HG03025 (cell line): ENCODE data around the gene PLEKHA8.

Source experiments
- ATAC-seq: cut with Tn5 transposase; IDR thresholded peaks from one replicate; pipeline ENCODE4 v1.9.1; 2021; ENCODE audit warnings: mild to moderate bottlenecking, moderate library complexity; ENCODE audit not compliant: unreplicated experiment, low FRiP score

PLEKHA8 gene

GRCh38 chr7:30139836-30140384 is 111.7 kb downstream of the PLEKHA8 start:
- no peak for ATAC-seq

- no peak for ATAC-seq
These were observed 112.2 kb downstream of the PLEKHA8 start for GRCh38 chr7:30140456-30140855.

- no peak for ATAC-seq
These were observed 114.5 kb downstream of the PLEKHA8 start for GRCh38 chr7:30142710-30143109.

GRCh38 chr7:30143748-30144251 is 115.6 kb downstream of the PLEKHA8 start:
- ATAC-seq: no peak

GRCh38 chr7:30144657-30145306 is 116.6 kb downstream of the PLEKHA8 start:
- ATAC-seq: no peak

- ATAC-seq: no peak
These were observed 117.3 kb downstream of the PLEKHA8 start for GRCh38 chr7:30145426-30145970.

- ATAC-seq: no peak
These were observed 118.0 kb downstream of the PLEKHA8 start for GRCh38 chr7:30146127-30146612.

- no peak for ATAC-seq
These were observed 119.0 kb downstream of the PLEKHA8 start for GRCh38 chr7:30147223-30147622.

GRCh38 chr7:30147785-30148184 is 119.6 kb downstream of the PLEKHA8 start:
- no peak for ATAC-seq

- no peak for ATAC-seq
These were observed 120.2 kb downstream of the PLEKHA8 start for GRCh38 chr7:30148426-30148825.

- ATAC-seq: no peak
These were observed 120.8 kb downstream of the PLEKHA8 start for GRCh38 chr7:30148951-30149459.

- no peak for ATAC-seq
These were observed 121.5 kb downstream of the PLEKHA8 start for GRCh38 chr7:30149640-30150272.

- ATAC-seq: no peak
These were observed 122.5 kb downstream of the PLEKHA8 start for GRCh38 chr7:30150711-30151110.

- ATAC-seq: no peak
These were observed 125.9 kb downstream of the PLEKHA8 start for GRCh38 chr7:30154111-30154587.

- no peak for ATAC-seq
These were observed 127.3 kb downstream of the PLEKHA8 start for GRCh38 chr7:30155481-30155880.

- no peak for ATAC-seq
These were observed 129.0 kb downstream of the PLEKHA8 start for GRCh38 chr7:30157204-30157603.

GRCh38 chr7:30159163-30159562 is 131.0 kb downstream of the PLEKHA8 start:
- no peak for ATAC-seq

- ATAC-seq: no peak
These were observed 131.5 kb downstream of the PLEKHA8 start for GRCh38 chr7:30159698-30160143.

- no peak for ATAC-seq
These were observed 132.1 kb downstream of the PLEKHA8 start for GRCh38 chr7:30160329-30160728.

- ATAC-seq: no peak
These were observed 133.9 kb downstream of the PLEKHA8 start for GRCh38 chr7:30162133-30162532.

- no peak for ATAC-seq
These were observed 134.5 kb downstream of the PLEKHA8 start for GRCh38 chr7:30162622-30163124.
